Measurements from ENCODE around the gene VEZF1. TPM values are rescaled to one million over a fixed set of nuclear protein-coding genes. Genes with fewer than 3 reads are reported as not detected.
A peak's percentile ranks its signal among the peaks of the same experiment; 100 is the strongest.

VEZF1 gene
- total RNA-seq, 1 experiment from 2014 or later = 77.7 TPM

DNA sequence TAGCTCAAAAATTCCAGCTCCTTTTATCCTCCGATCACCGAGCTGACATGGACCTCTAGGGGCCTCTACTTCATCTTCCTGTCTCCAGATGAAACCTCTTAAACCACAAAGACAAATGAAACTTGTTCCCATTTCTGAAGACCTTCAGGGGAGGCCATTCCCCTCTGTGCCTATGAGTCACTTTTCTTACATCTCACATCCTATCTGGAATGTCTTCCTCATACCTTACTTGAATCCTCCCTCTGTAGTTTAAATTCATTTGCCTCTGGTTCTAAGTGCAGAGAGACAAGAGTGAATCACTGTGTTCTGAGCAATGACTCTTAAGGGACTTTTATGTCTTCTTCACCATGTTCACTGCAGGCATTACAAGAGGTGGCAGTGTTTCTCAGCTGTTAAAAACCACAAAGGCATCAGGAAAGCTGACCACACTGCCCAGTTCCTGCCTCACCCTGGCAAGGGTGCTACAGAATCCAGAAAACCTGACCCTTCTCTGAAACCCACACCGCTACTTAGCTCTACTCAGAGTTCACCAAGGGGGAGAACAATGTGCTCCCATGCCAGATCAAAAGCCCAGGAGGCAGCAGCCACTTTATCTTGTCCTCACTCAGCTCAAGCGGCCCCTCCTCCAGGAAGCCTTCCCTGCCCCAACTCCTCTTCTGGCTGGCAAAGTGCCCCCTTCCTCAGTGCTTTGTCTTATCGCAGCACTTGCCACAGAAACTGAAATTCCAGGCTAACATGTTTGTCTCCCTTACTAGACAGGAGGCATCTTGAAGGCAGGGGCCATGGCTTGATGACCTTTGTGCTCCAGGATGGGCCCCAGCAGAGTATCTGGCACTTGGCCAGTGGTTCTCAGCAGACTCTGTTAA, 39.3 kb downstream of the VEZF1 start:
- BruUV-seq (replicated peaks) = no TSS peak
- H3K9me3 ChIP-seq (ENCODE audit: low read depth, low read length, poor library complexity, severe bottlenecking) = no peaks in the 10 kb centered on the region
- H3K36me3 ChIP-seq (ENCODE audit: insufficient read depth, low read length, poor library complexity, severe bottlenecking) = no peaks in the 10 kb centered on the region
- peak overlapping the region; percentile 84 for H3K27ac ChIP-seq (ENCODE audit: low read depth, low read length, poor library complexity, severe bottlenecking)
- H3K27me3 ChIP-seq (replicated peaks; ENCODE audit: insufficient read depth, low read depth, low read length, poor library complexity) = no peaks in the 10 kb centered on the region
- POLR2A ChIA-PET (ENCODE audit: low non-redundant PET) = interaction anchor here (0.8 kb wide), 1 partner anchor 9 kb away, joined by 5 read pairs; no protein-coding TSS in a partner anchor
- H3K4me3 ChIP-seq (ENCODE audit: low read depth, low read length, poor library complexity, severe bottlenecking) = no peak overlapping the region
- intact Hi-C loops (cut with micrococcal nuclease; ENCODE audit: unreplicated experiment) = no loop called here
- CTCF ChIA-PET = interaction anchor here (1.0 kb wide), 1 partner anchor 73 kb away, joined by 3 read pairs; no protein-coding TSS in a partner anchor
- peak; percentile 77 for DNase-seq (ENCODE audit: low spot score)
- peaks cover 90% of the 10 kb centered on the region for H3K4me1 ChIP-seq (ENCODE audit: insufficient read depth, low read length, poor library complexity, severe bottlenecking)
- TF ChIP-seq EZH2 (IDR thresholded peaks at IDR 0.05; ENCODE audit: borderline replicate concordance, low read depth, low read length, poor library complexity, severe bottlenecking) = no peak
- TF ChIP-seq, protein P1, sequence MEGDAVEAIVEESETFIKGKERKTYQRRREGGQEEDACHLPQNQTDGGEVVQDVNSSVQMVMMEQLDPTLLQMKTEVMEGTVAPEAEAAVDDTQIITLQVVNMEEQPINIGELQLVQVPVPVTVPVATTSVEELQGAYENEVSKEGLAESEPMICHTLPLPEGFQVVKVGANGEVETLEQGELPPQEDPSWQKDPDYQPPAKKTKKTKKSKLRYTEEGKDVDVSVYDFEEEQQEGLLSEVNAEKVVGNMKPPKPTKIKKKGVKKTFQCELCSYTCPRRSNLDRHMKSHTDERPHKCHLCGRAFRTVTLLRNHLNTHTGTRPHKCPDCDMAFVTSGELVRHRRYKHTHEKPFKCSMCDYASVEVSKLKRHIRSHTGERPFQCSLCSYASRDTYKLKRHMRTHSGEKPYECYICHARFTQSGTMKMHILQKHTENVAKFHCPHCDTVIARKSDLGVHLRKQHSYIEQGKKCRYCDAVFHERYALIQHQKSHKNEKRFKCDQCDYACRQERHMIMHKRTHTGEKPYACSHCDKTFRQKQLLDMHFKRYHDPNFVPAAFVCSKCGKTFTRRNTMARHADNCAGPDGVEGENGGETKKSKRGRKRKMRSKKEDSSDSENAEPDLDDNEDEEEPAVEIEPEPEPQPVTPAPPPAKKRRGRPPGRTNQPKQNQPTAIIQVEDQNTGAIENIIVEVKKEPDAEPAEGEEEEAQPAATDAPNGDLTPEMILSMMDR (conservative IDR thresholded peaks at IDR 0.05; ENCODE audit: low read depth, low read length) = no peak

DNA sequence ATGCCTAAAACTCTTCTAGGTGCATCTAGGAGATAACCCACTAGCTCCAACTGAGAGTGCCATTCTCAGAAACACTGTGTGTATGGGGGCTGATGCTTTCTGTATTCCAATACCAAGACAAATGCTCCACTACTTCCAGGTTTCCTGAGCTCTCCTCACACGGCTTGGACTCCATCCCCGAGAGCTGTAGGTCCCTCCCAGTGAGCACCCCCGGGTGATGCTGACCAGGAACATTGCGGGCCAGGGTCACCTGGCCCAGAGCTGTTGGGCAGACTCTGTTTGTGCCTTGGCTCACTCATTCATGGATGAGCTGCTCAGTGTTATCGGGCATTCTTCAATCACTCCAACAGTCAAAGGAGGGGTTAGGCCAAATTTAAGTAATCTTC, 39.9 kb downstream of the VEZF1 start:
- intact Hi-C loops (cut with micrococcal nuclease; ENCODE audit: unreplicated experiment) = no loop called here
- no TSS peak for BruUV-seq (replicated peaks)
- H3K9me3 ChIP-seq (ENCODE audit: low read depth, low read length, poor library complexity, severe bottlenecking) = no peaks in the 10 kb centered on the region
- peaks cover 90% of the 10 kb centered on the region for H3K4me1 ChIP-seq (ENCODE audit: insufficient read depth, low read length, poor library complexity, severe bottlenecking)
- ChIA-PET POLR2A (ENCODE audit: low non-redundant PET) (no interaction called here), CTCF (no interaction called here)
- DNase-seq (ENCODE audit: low spot score) = no peak
- TF ChIP-seq, protein P1 (conservative IDR thresholded peaks at IDR 0.05; ENCODE audit: low read depth, low read length) = no peak
- no peak for TF ChIP-seq EZH2 (IDR thresholded peaks at IDR 0.05; ENCODE audit: borderline replicate concordance, low read depth, low read length, poor library complexity, severe bottlenecking)
- no peaks in the 10 kb centered on the region for H3K36me3 ChIP-seq (ENCODE audit: insufficient read depth, low read length, poor library complexity, severe bottlenecking)
- no peak overlapping the region for H3K4me3 ChIP-seq (ENCODE audit: low read depth, low read length, poor library complexity, severe bottlenecking)
- H3K27ac ChIP-seq (ENCODE audit: low read depth, low read length, poor library complexity, severe bottlenecking) = peak overlapping the region; percentile 84
- H3K27me3 ChIP-seq (replicated peaks; ENCODE audit: insufficient read depth, low read depth, low read length, poor library complexity) = no peaks in the 10 kb centered on the region

DNA sequence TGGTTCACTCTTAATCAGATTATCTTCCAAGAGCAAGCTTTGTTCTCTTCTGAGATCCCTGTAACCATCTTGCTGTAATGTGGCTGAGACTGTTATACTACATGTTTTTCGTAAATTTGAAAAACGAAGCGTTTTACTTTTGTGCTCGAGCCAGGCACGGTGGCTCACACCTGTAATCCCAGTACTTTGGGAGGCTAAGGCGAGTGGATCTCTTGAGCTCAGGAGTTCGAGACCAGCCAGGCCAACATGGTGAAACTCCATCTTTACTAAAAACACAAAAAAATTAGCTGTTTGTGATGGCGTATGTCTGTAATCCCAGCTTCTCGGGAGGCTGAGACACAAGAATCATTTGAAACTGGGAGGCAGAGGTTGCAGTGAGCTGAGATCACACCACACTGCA, 40.7 kb downstream of the VEZF1 start:
- CTCF ChIA-PET = interaction anchor here (0.6 to 1.0 kb wide), 2 partner anchors 24 to 73 kb away, joined by 4 to 10 read pairs; no protein-coding TSS in a partner anchor
- BruUV-seq (replicated peaks) = no TSS peak
- H3K9me3 ChIP-seq (ENCODE audit: low read depth, low read length, poor library complexity, severe bottlenecking) = no peaks in the 10 kb centered on the region
- H3K4me3 ChIP-seq (ENCODE audit: low read depth, low read length, poor library complexity, severe bottlenecking) = peak overlapping the region; percentile 5
- no peak for DNase-seq (ENCODE audit: low spot score)
- H3K27ac ChIP-seq (ENCODE audit: low read depth, low read length, poor library complexity, severe bottlenecking) = peak overlapping the region; percentile 55
- TF ChIP-seq EZH2 (IDR thresholded peaks at IDR 0.05; ENCODE audit: borderline replicate concordance, low read depth, low read length, poor library complexity, severe bottlenecking) = no peak
- TF ChIP-seq, protein P1 (conservative IDR thresholded peaks at IDR 0.05; ENCODE audit: low read depth, low read length) = no peak
- no peaks in the 10 kb centered on the region for H3K36me3 ChIP-seq (ENCODE audit: insufficient read depth, low read length, poor library complexity, severe bottlenecking)
- peaks cover 85% of the 10 kb centered on the region for H3K4me1 ChIP-seq (ENCODE audit: insufficient read depth, low read length, poor library complexity, severe bottlenecking)
- H3K27me3 ChIP-seq (replicated peaks; ENCODE audit: insufficient read depth, low read depth, low read length, poor library complexity) = no peaks in the 10 kb centered on the region
- POLR2A ChIA-PET (ENCODE audit: low non-redundant PET) = no interaction called here
- intact Hi-C loops (cut with micrococcal nuclease; ENCODE audit: unreplicated experiment) = no loop called here

Data from A673 (cell line).